NT2/D1 (cell line): ENCODE data around the gene COBL.

Source experiments
- DNase-seq: peaks from one replicate; pipeline ENCODE4 v3.0.0-alpha.2; 2011; ENCODE audit warnings: low read depth, low spot score
- H3K27me3 ChIP-seq: 2 replicates; pipeline ENCODE4 v1.6.0; 2011; ENCODE audit warnings: mild to moderate bottlenecking; ENCODE audit not compliant: insufficient read length, insufficient read depth
- H3K36me3 ChIP-seq: 2 replicates; pipeline ENCODE4 v1.6.1; 2011; ENCODE audit warnings: mild to moderate bottlenecking, low read length, mixed read lengths; ENCODE audit not compliant: insufficient read depth, insufficient read length
- H3K4me1 ChIP-seq: 2 replicates; pipeline ENCODE4 v1.5.1; 2011; ENCODE audit not compliant: insufficient read depth, insufficient read length
- H3K4me3 ChIP-seq: 2 replicates; pipeline ENCODE4 v1.5.1; 2011; ENCODE audit warnings: low read depth; ENCODE audit not compliant: insufficient read length
- H3K9ac ChIP-seq: 2 replicates; pipeline ENCODE4 v1.6.0; 2011; ENCODE audit warnings: low read depth; ENCODE audit not compliant: insufficient read length
- H3K9me3 ChIP-seq: 2 replicates; pipeline ENCODE4 v1.5.1; 2011; ENCODE audit warnings: mild to moderate bottlenecking, low read length; ENCODE audit not compliant: insufficient read depth
- SUZ12 ChIP-seq: IDR thresholded peaks from 2 replicates; pipeline ENCODE4 v1.6.1; 2011; ENCODE audit not compliant: insufficient read length, insufficient read depth; ENCODE audit errors: extremely low read depth
- YY1 ChIP-seq: IDR thresholded peaks from 2 replicates; pipeline ENCODE4 v1.6.1; 2011; ENCODE audit not compliant: insufficient read length, insufficient read depth
- ZNF274 ChIP-seq: IDR thresholded peaks from 2 replicates; pipeline ENCODE4 v1.6.1; 2011; ENCODE audit warnings: mild to moderate bottlenecking, low read depth, low read length

The COBL gene

DNA sequence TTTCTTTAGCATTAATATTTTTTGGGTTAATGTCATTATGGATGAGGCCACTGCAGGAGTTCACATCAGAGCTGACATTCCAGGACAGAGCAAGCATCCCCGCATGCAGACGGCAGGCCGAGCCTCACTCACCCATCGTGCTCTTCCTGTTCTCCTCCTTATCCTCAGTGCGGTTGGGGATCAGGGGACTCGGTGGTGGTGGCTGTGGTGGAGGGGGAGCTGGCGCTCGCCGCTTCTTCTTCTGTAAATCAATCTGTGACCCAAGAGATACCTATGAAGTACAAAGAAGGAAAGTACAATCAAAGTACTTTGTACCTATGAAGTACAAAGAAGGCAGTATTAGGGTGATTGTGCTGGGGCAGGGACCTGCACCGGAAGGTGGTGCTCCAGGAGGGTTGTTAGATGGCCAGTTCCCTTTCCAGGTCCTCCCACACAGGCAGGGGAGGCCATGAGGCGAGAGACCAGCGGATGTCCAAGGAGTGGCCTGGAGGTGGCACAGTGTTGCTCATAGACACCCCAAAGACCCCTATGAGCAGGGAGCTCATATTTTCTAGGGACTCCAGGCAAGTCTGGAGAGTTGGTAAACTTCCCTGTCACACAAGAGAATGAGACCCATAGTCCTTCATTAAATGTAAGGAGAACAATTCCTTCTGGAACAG, 231.4 kb downstream of the COBL start:
- Histone ChIP-seq H3K27me3 (no peaks in the 10 kb centered on the region), H3K36me3 (no peaks in the 10 kb centered on the region), H3K9ac (no peak overlapping the region), H3K9me3 (no peaks in the 10 kb centered on the region), H3K4me3 (no peak overlapping the region), H3K4me1 (peaks cover 10% of the 10 kb centered on the region)
- no peak for DNase-seq
- TF ChIP-seq YY1 = no peak
- no peak for TF ChIP-seq ZNF274
- TF ChIP-seq SUZ12 = no peak

DNA sequence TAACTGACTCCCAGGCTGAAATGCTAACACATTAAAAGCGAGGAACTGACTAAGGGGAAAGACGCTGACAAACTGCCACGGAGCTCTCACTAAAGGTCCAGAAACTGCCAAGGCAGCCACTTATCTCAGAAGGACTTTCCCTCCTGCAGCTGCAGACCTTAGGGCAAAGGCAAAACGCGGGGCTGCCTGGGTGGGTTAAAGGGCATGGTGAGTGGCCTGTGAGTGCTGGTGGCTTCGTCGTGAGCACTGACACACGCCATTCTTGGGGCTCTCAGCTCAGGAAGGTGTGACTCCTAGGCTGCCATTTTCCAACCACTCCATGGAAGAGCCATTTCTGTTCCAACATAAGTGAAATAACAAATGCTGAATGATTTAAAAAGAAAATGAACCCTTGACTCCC, 232.5 kb downstream of the COBL start:
- H3K9ac ChIP-seq = no peak overlapping the region
- DNase-seq = no peak
- H3K4me3 ChIP-seq = no peak overlapping the region
- H3K27me3 ChIP-seq = no peaks in the 10 kb centered on the region
- 0 out of 2 replicates have a peak, but pooled peaks cover under 1% of the 10 kb centered on the region for H3K9me3 ChIP-seq
- H3K36me3 ChIP-seq = no peaks in the 10 kb centered on the region
- peaks cover 15% of the 10 kb centered on the region for H3K4me1 ChIP-seq
- no peak for TF ChIP-seq YY1
- no peak for TF ChIP-seq SUZ12
- no peak for TF ChIP-seq ZNF274

DNA sequence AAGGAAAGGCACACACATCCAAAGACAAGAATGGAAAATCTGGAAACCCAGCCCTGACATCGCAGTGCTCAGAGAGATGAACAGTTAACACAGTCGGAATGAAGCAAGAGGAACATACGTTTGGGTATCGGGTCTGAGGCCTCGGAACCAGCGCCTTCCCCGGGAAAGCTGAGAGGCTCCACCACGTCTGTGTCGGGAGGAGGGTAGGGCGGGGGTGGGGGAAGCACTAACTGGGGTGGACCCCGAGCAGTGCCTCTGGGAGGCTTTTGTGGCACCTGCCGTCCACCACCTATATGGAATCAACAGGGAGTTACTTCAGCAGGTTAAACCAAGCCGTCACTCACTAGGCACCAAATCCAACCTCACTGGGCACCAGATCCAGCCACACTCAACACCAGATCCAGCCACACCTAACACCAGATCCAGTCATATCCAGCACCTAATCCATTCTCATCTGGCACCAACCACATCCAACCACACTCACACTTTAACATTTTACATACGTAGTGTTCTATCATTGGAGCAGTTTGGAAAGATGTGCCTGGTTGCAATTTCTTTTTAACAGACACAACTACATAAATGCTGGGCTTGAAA, 233.6 kb downstream of the COBL start:
- DNase-seq = no peak
- Histone ChIP-seq H3K4me3 (no peak overlapping the region), H3K36me3 (no peaks in the 10 kb centered on the region), H3K4me1 (peaks cover 15% of the 10 kb centered on the region), H3K27me3 (no peaks in the 10 kb centered on the region), H3K9ac (no peak overlapping the region), H3K9me3 (0 out of 2 replicates have a peak, but pooled peaks cover 8% of the 10 kb centered on the region)
- no peak for TF ChIP-seq SUZ12
- no peak for TF ChIP-seq ZNF274
- TF ChIP-seq YY1 = no peak

DNA sequence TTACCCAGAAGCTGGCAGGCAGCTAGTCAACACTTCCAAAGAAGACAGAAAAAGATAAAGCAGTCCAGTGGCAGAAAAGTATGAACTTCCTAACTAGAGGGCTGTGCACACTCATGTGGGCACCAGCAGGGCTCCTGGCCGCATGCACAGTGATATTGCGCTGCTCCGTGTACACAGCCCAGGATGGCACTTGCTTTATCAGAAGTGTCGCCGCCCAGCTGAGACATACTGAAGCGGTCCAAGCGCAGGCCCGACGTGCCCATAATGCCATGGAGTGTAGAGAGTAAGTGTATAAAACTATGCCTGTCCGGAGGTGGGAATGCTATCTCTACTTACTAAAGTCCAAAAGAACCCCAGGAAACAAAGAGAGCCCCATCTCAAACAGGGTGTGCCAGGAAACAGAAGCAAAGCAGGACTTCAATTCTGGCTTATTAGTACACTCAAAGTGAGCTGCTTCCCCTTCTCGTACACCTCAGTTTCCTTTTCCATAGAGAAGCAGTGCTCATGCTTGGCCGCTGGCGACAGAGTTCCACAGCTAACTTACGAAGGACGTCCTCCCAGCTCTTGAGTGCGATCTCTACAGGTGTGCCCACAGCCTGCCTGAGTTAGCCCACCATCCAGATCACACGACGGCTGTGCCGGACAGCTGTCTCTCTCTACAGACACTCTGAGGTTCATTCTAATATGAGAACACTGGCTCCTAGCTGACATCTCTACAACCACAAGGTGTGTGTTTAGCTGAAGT, 234.3 kb downstream of the COBL start:
- H3K9me3 ChIP-seq = 0 out of 2 replicates have a peak, but pooled peaks cover 8% of the 10 kb centered on the region
- no peaks in the 10 kb centered on the region for H3K27me3 ChIP-seq
- no peak overlapping the region for H3K9ac ChIP-seq
- H3K4me1 ChIP-seq = peaks cover 15% of the 10 kb centered on the region
- no peak for DNase-seq
- TF ChIP-seq YY1 = no peak
- TF ChIP-seq SUZ12 = no peak
- no peak for TF ChIP-seq ZNF274
- H3K4me3 ChIP-seq = no peak overlapping the region
- H3K36me3 ChIP-seq = no peaks in the 10 kb centered on the region

DNA sequence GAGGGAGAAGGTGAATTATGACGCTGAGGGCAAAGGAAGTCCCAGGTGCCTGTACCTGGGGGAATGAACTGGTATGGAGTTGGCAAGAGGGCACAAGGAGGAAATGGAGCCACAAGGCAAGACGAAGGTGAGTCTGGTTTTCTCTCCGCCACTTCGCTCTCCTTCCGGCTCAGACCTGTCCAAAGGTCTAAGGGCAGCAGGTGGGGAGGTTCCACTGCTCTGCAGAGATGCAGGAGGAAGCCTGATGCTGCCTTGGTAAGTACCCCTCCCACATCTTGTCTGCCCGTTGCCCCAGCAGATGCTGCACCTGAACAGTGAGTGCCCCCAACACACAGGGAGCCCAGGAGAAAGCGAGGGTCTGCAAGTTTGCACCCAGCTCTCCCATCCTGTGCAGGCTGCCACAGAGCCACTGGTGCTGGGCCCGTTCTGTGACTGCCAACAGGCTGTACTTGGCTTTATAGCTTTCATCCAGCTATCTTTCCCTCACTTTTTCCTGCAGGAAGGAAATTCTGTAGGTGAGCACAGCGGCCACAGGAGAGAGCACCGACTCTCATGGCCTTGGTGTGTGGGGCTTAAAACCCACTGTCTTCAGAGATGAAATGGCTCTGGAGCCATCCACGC, 235.2 kb downstream of the COBL start:
- H3K4me1 ChIP-seq = peaks cover 15% of the 10 kb centered on the region
- no peaks in the 10 kb centered on the region for H3K27me3 ChIP-seq
- H3K9ac ChIP-seq = no peak overlapping the region

DNA sequence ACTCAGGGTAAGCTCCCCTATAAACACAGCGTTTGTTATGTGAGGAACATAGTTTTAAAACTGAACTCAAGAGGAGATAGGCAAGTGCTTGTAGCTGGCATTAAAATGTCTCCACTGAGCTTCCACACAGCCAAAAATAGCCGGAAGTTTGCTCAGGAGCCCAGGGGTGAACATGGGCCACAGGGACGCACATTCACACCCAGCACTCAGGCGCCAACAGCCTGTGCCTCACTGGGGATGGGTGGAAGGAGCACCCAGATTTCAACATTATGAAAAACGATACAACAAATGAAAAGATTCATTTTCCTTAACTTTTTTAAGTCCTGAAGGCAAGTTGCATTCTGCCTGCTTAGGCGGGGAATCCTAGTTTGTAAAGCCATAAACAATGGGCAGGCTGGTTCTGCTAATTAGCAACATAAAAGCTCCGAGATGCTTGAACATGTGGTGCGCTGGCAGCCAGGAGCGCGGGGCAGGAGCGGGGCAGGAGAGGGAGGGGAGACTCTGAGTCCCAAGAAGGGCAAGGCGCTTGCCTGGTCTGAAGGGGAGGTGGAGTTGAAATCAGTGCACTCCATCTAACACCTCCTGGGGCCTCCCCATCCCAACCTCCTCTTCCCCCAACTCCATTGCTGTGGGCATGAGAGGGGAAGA, 235.9 kb downstream of the COBL start:
- Histone ChIP-seq H3K9me3 (0 out of 2 replicates have a peak, but pooled peaks cover 8% of the 10 kb centered on the region), H3K27me3 (no peaks in the 10 kb centered on the region), H3K4me1 (peaks cover 15% of the 10 kb centered on the region), H3K4me3 (no peak overlapping the region), H3K36me3 (no peaks in the 10 kb centered on the region), H3K9ac (peak overlapping the region; percentile 28)
- TF ChIP-seq YY1 (no peak), ZNF274 (no peak), SUZ12 (no peak)
- peak; percentile 97 for DNase-seq

More for the DNA sequence above, 235.2 kb downstream of the COBL start:
- no peak for DNase-seq
- TF ChIP-seq YY1 = no peak
- TF ChIP-seq ZNF274 = no peak
- TF ChIP-seq SUZ12 = no peak
- Histone ChIP-seq H3K9me3 (0 out of 2 replicates have a peak, but pooled peaks cover 8% of the 10 kb centered on the region), H3K36me3 (no peaks in the 10 kb centered on the region), H3K4me3 (no peak overlapping the region)
